ENCODE measurements around the gene IGSF3.

- TF ChIP-seq POLR2A (IDR thresholded peaks at IDR 0.05; ENCODE audit: low read depth): no peak
- no peak for TF ChIP-seq CTCF (IDR thresholded peaks at IDR 0.05)
- TF ChIP-seq POLR2AphosphoS5 (IDR thresholded peaks at IDR 0.05): no peak
- no peak for TF ChIP-seq EP300 (IDR thresholded peaks at IDR 0.05)
Observed at GRCh38 chr1:116532671-116533428, 134.7 kb downstream of the IGSF3 start.
